GM12892 (cell line): ENCODE measurements around the gene BMP10.

Experiments used
- POLR2A ChIP-seq: IDR thresholded peaks from 2 replicates; pipeline ENCODE4 v1.6.1; 2011; ENCODE audit warnings: low read depth, low read length, control low read depth
- TAF1 ChIP-seq: IDR thresholded peaks from 2 replicates; pipeline ENCODE4 v1.6.1; 2011; ENCODE audit warnings: low read depth, mild to moderate bottlenecking, control low read depth, low read length, borderline replicate concordance

GRCh38 chr2:68907232-68907919 lies 36.2 kb upstream of the BMP10 start:
- TF ChIP-seq POLR2A, result no peak
- no peak for TF ChIP-seq TAF1
